DOHH2 (cell line): ENCODE measurements around the gene RASSF4.

Source experiments
- H3F3A ChIP-seq: fragments of 200-600 bp; sonication (generic), shearing (Covaris generic); 2 replicates; pipeline ENCODE4 v1.6.0; 2016; ENCODE audit warnings: antibody characterized with exemption, mild to moderate bottlenecking; ENCODE audit not compliant: control insufficient read depth, insufficient read depth
- H3K27ac ChIP-seq: fragments of 200-600 bp; sonication (generic); 2 replicates; pipeline ENCODE4 v1.5.1; 2014; ENCODE audit warnings: low read depth, mild to moderate bottlenecking, low read length, moderate library complexity
- H3K27me3 ChIP-seq: fragments of 200-600 bp; sonication (generic); 2 replicates; pipeline ENCODE4 v1.6.1; 2014; ENCODE audit warnings: mild to moderate bottlenecking, low read length, mixed read lengths; ENCODE audit not compliant: control insufficient read depth
- H3K36me3 ChIP-seq: fragments of 200-600 bp; sonication (generic); 2 replicates; pipeline ENCODE4 v1.6.1; 2014; ENCODE audit warnings: mild to moderate bottlenecking, low read length, moderate library complexity, mixed read lengths; ENCODE audit not compliant: control insufficient read depth
- H3K4me1 ChIP-seq: fragments of 200-600 bp; sonication (generic); 2 replicates; pipeline ENCODE4 v1.6.1; 2014; ENCODE audit warnings: mild to moderate bottlenecking, low read length, mixed read lengths; ENCODE audit not compliant: control insufficient read depth
- H3K4me2 ChIP-seq: fragments of 200-600 bp; sonication (generic); 2 replicates; pipeline ENCODE4 v1.6.0; 2014; ENCODE audit warnings: mild to moderate bottlenecking, low read length, moderate library complexity
- H3K4me3 ChIP-seq: fragments of 200-600 bp; sonication (generic); 2 replicates; pipeline ENCODE4 v1.5.1; 2014; ENCODE audit warnings: mild to moderate bottlenecking, low read length, mixed read lengths
- H3K79me2 ChIP-seq: fragments of 200-600 bp; sonication (generic); 2 replicates; pipeline ENCODE4 v1.6.1; 2014; ENCODE audit warnings: mild to moderate bottlenecking, low read length, mixed read lengths; ENCODE audit not compliant: control insufficient read depth
- H3K9me2 ChIP-seq: fragments of 200-600 bp; sonication (generic); replicated peaks from 2 replicates; pipeline ENCODE4 v1.6.1; 2014; ENCODE audit warnings: mild to moderate bottlenecking, low read length, mixed read lengths; ENCODE audit not compliant: control insufficient read depth
- H3K9me3 ChIP-seq: fragments of 200-600 bp; sonication (generic); 2 replicates; pipeline ENCODE4 v1.6.1; 2014; ENCODE audit warnings: antibody characterized with exemption, low read length, mixed read lengths; ENCODE audit not compliant: control insufficient read depth, insufficient read depth
- H4K20me1 ChIP-seq: fragments of 200-600 bp; sonication (generic); 2 replicates; pipeline ENCODE4 v1.6.0; 2014; ENCODE audit warnings: low read depth, mild to moderate bottlenecking, antibody characterized with exemption, low read length, moderate library complexity; ENCODE audit not compliant: control insufficient read depth, insufficient read depth
- EZH2phosphoT487 ChIP-seq: fragments of 200-600 bp; sonication (generic); IDR thresholded peaks from 2 replicates; pipeline ENCODE4 v1.6.1; 2017; ENCODE audit warnings: borderline replicate concordance, mild to moderate bottlenecking, antibody characterized with exemption, low read length, moderate library complexity, mixed read lengths
- TF ChIP-seq, protein P1 (sequence below): fragments of 200-600 bp; sonication (generic); IDR thresholded peaks from one replicate; pipeline ENCODE4 v1.5.1; 2014; ENCODE audit warnings: antibody characterized with exemption, mild to moderate bottlenecking, low read depth, low read length; ENCODE audit not compliant: poor library complexity, severe bottlenecking

Gene RASSF4

GRCh38 chr10:44962870-44963738 is 3.5 kb downstream of the RASSF4 start:
- H3K27me3 ChIP-seq, result no peaks in the 10 kb centered on the region

DNA sequence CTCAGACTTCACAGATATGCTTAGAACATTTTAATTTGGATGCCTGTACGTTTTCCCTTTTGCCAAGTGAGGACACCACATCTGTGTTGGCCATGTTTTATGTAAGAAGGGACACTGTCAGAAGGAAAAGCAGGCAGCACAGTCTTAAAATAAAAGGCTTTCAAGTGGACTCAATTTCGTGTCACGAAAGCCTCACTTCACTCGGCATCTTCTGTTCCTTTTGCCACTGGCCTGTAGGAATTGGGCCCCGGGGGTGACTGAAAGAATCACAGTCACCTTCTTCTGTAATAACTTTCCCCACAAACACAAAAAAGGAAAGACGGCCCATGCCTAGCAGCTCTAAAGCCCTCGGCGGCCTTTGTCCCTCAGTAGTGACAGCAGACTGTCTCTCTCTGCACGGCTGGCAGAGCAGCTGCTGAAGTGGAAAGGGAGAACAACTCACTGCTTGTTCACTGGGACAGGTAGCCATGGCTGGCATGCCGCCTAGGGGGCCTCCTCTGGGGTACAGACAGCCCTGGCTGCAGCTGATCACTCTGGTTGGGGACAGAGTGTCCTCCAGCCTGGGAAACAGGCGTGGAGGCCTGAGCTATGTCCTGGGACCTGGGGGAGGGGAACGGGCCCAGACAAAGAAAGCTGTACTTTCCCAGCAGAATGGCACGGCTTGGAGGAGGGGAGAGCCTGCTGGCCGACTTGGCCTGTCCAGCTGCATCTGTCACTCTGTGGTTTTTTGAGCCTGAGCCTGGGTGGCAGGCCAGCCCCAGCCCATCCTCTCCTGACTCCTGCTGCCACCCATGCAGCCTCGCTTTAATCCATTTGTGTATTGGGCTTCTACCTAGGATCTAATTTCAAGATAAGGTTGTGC is 4.4 kb downstream of the RASSF4 start:
- Histone ChIP-seq H4K20me1 (no peaks in the 10 kb centered on the region), H3K27ac (no peak overlapping the region), H3K9me3 (no peaks in the 10 kb centered on the region), H3K36me3 (no peaks in the 10 kb centered on the region), H3F3A (0 out of 2 replicates have a peak, but pooled peaks cover 5% of the 10 kb centered on the region), H3K4me1 (peaks cover 86% of the 10 kb centered on the region), H3K9me2 (no peaks in the 10 kb centered on the region), H3K27me3 (no peaks in the 10 kb centered on the region), H3K79me2 (peaks cover 2% of the 10 kb centered on the region), H3K4me2 (peak overlapping the region; percentile 70), H3K4me3 (peak overlapping the region; percentile 41)
- TF ChIP-seq EZH2phosphoT487, result no peak
- TF ChIP-seq, protein P1, sequence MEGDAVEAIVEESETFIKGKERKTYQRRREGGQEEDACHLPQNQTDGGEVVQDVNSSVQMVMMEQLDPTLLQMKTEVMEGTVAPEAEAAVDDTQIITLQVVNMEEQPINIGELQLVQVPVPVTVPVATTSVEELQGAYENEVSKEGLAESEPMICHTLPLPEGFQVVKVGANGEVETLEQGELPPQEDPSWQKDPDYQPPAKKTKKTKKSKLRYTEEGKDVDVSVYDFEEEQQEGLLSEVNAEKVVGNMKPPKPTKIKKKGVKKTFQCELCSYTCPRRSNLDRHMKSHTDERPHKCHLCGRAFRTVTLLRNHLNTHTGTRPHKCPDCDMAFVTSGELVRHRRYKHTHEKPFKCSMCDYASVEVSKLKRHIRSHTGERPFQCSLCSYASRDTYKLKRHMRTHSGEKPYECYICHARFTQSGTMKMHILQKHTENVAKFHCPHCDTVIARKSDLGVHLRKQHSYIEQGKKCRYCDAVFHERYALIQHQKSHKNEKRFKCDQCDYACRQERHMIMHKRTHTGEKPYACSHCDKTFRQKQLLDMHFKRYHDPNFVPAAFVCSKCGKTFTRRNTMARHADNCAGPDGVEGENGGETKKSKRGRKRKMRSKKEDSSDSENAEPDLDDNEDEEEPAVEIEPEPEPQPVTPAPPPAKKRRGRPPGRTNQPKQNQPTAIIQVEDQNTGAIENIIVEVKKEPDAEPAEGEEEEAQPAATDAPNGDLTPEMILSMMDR, result no peak

More at GRCh38 chr10:44962870-44963738, 3.5 kb downstream of the RASSF4 start:
- peak overlapping the region; percentile 41 for H3K4me3 ChIP-seq
- no peaks in the 10 kb centered on the region for H3K9me2 ChIP-seq
- H3K79me2 ChIP-seq, result peaks cover 10% of the 10 kb centered on the region
- H4K20me1 ChIP-seq, result no peaks in the 10 kb centered on the region
- H3K9me3 ChIP-seq, result no peaks in the 10 kb centered on the region
- no peak for TF ChIP-seq EZH2phosphoT487
- TF ChIP-seq, protein P1, result no peak
- H3K4me2 ChIP-seq, result peak overlapping the region; percentile 70
- H3K27ac ChIP-seq, result no peak overlapping the region
- H3F3A ChIP-seq, result 0 out of 2 replicates have a peak, but pooled peaks cover 5% of the 10 kb centered on the region
- H3K4me1 ChIP-seq, result peaks cover 87% of the 10 kb centered on the region
- H3K36me3 ChIP-seq, result no peaks in the 10 kb centered on the region

GRCh38 chr10:44965104-44965503 is 5.5 kb downstream of the RASSF4 start:
- no peaks in the 10 kb centered on the region for H3K9me2 ChIP-seq
- H3K4me3 ChIP-seq, result no peak overlapping the region
- H3K36me3 ChIP-seq, result no peaks in the 10 kb centered on the region
- no peak overlapping the region for H3K27ac ChIP-seq
- H4K20me1 ChIP-seq, result no peaks in the 10 kb centered on the region
- no peaks in the 10 kb centered on the region for H3K9me3 ChIP-seq
- H3K4me1 ChIP-seq, result peaks cover 81% of the 10 kb centered on the region
- TF ChIP-seq, protein P1, result no peak
- TF ChIP-seq EZH2phosphoT487, result no peak
- H3K79me2 ChIP-seq, result no peaks in the 10 kb centered on the region
- no peaks in the 10 kb centered on the region for H3K27me3 ChIP-seq
- H3F3A ChIP-seq, result 0 out of 2 replicates have a peak, but pooled peaks cover 5% of the 10 kb centered on the region
- H3K4me2 ChIP-seq, result no peak overlapping the region; the same call in 1 of the 2 replicates
